NCI-H524 (cell line): ENCODE results near the gene FCHSD1.

Experiments used
- DNase-seq, 2 experiments: peaks; one replicate each; lab custom pipeline; 2025; lab: John Stamatoyannopoulos, UW

Gene FCHSD1

DNA sequence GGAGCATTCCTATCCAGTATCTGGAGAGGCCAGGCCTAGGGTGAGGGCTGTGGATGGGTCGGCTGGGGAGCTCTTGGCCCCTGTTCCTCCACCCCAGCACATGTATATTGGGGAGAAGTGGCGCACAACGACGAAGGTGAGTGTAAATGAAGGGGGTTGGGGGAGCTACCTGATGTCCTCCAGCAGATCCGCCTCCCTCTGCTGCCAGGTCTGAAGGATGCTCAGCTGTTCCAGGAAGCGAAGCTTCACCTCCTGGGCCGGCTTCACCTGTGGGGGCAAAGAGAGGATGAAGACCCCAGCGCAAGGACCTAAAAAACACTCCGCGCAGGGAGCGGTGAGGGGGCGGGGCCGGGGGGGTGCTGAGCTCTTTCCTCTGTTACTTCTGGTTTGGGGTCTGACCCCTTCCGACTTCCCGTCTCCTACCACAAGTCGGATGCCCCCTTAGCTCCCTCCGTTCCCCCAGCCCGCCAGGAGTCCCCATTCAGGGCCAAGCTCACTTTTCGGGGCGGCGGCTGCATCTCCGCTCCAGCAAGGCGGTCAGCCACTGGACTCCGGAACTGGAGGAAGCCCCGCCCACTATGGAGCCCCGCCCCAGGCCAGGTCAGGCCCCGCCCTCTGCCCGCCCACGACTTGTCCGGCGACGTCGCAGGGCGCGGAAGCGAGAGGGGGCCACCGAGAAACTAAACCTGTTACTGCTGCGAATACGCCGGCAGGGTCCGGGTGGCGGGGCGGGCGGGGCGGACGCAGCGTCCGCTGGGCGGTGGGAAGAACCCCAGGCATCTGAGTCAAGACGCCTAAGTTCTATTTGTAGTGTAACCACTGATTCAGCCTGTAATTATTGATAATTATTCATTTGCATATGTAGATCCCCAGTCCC is at the start of gene FCHSD1:
FCHSD1 (minus strand) TSS at position 568 of the 877 bp plus-strand sequence; CDS start at position 518, 50 bp downstream.
- peak; percentile 19 to 38 for DNase-seq

DNA sequence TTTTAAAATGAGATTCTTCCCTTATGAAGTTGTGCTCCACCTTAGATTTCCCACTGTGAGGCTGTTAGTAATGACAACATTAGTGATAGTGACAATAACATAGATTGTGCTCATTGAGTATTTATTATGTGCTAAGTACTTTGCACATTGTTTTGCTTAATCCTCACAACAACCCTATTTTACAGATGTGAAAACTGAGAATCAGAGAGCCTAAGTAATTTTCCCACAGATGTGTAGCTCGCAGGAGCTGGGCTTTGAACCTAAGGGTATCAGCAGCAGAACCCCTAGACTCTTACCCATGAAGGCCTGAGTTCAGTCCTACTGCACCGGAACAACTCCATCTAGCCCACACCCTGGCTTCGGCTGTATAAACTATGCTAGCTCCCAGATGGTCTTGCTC is 46.4 kb upstream of the FCHSD1 start:
- DNase-seq: no peak

DNA sequence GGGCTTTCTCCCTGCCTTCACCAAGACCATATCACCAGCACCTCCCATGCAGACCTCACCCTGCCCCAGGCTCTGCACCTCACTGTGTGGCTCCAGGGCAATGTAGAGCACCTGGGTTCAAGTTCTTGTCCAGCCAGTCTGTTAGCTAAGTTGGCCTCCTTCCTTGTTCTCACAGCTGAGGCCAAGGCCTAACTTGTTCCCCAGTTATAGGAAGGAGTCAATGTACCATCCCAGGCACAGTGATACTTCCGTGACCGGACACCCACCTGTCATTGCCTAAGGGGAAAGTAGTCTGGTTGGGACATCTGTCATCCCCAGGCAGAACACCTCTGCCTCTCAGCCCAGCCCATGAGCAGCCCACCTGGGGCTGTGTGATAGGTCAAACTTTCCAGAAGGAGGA is 45.2 kb upstream of the FCHSD1 start:
- no peak for DNase-seq

DNA sequence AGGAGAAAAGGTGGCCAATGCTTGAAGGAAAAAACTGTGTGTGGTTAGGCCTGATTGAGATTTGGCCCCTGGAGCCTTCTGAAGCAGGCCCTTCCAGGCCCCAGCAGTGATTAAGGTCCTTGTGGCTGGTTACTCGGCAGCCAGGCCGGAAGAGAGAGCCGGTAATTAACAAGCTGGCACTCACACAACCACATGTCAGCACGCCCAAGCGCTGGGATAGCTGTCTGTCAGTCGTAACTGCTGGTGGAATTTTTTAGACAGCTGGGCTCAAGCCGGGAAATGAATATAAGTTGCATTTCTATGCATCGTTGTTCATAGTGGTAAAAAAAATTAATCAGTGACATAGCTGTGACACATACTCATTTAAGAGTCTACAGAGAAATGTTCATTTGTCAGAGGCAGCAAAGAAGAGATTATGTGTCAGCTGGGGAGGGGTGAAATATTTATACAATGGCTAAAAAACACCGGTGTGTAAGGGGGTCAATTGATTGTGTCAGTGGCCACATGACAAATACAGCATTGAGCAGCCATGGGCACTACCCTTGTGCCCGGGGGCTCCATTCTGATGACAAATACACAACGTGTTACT is 44.5 kb upstream of the FCHSD1 start:
- peak; percentile 61 to 80 for DNase-seq

DNA sequence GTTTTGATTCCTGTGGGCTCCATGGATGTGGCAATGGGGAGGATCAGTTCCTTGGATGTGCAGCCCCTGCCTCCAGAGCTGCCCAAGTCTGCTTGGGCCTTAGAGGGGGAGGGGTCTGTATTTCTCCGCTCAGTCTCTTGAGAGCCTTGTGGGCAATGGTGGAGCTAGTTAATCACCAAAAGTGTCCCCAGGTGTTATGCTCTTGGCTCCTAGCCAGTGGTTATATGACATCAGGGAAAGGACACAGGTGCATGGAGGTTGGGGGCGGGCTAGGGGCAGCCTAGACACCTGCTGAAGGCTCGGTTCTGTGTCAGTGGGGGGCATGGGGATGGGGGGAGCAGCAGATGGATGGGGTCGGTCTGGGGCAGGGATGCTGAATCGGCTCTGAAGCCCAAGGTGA is 43.3 kb upstream of the FCHSD1 start:
- peak in 1 of 2 experiments; percentile 9 for DNase-seq

DNA sequence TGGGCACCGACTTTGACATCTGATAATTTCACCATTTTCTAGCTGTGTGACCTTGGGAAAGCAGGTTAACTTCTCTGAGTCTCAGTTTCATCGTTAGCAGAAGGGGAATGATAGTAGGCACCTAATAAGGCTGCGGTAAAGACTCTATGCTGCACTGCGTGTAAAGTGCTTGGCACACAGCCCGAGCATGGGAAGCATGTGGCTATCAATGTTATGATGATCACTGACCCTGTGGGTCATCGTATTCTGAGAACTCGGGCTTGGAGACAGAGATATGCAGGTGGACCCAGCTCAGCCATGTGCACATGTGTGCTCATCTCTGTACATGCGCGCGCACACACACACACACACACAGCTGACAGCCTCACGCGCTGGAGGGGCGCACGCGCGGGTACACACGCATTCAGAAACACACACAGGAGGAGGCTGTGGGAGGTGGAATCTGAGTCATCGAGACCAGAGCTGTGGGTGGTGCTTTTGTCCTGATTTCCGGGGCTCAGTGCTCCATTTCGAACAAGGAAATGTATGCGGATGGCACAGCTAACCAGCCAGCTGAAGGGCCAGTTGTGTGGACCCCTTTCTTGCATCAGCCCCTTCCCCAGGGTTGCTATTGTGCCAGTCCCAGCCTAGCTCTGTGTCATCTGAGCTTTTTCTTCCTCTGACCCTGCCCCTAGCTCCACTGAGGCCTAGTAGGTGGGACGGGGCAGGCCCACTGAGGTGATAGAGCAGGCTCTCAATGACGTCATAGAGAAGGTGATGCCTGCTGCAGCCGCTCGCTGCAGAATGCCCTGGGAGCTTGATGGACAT is 41.9 kb upstream of the FCHSD1 start:
- DNase-seq: no peak

DNA sequence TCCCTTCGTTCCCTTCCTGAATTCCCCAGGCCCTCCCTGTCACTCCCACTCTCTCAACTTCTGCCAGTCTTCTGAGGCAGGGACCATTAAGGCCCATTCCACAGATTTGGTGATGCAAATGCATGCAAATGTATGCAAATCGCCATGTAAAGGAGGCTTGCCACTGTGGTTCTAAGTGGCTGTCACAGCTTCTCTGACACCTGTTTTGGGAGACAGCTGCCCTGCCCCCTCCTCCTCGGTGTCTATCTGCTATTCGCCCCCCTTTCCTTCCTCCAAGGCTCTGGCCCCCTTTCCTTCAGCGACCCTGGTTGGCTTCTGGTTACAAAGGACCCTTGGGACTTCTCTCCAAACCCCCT is 41.3 kb upstream of the FCHSD1 start:
- DNase-seq: no peak

DNA sequence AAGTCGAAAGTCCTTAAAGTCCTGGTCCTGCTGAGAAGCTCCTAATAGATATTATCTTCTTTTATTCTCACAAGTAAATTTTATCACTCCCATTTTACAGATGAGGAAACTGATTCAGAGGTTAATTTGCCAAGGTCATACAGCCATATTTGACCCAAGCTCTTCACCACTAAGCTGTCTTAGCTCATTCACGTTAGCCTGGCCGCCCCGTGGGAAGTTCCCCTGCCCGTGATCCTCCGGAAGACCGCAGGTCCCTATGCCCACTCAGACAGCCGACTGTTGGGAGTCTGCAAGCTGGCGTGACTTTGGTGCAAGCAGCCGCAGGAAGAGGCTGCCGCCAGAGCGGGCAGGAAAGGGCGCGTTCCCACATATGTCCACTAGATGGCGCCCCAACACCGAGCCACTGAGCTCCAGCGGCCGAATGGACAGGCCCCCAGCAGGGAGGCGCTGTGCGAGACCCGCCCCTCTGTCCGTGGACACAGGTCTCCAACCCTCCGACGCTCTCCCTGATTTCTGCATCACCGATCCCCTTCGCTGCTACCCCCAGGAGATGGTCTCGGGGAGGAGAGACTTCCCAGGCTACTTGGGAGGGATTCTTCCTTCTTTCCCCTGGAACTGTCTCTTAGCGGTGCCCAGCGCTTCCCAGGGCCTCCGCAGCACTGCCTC is 40.8 kb upstream of the FCHSD1 start:
- peak; percentile 43 to 74 for DNase-seq

DNA sequence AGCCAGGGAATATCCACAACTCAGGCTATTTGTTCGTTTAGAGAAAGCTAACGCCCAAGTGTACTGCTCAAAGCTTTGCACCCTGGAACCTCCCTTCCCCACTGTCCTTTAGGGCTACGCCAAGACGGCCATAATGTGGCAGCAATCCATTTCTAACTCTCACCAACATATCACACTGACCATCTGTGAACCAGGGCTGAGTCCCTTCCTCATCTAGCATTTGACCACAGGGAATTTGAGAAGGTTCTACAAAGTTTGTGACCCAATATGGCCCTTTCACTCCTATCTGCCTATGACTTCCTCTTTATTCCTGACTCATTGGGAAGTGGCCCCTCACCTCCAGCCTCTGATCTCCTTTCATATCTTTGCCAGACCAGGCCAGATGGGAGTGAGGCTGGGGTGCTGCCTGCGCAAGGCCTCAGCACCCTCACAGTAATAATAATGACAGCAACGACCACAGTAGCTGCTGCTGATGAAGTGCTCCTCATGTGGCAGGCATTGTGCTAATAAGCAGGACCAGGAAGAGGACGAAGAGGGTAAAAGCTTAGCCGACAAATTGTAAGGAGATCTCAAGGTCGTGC is 40.2 kb upstream of the FCHSD1 start:
- DNase-seq: no peak

DNA sequence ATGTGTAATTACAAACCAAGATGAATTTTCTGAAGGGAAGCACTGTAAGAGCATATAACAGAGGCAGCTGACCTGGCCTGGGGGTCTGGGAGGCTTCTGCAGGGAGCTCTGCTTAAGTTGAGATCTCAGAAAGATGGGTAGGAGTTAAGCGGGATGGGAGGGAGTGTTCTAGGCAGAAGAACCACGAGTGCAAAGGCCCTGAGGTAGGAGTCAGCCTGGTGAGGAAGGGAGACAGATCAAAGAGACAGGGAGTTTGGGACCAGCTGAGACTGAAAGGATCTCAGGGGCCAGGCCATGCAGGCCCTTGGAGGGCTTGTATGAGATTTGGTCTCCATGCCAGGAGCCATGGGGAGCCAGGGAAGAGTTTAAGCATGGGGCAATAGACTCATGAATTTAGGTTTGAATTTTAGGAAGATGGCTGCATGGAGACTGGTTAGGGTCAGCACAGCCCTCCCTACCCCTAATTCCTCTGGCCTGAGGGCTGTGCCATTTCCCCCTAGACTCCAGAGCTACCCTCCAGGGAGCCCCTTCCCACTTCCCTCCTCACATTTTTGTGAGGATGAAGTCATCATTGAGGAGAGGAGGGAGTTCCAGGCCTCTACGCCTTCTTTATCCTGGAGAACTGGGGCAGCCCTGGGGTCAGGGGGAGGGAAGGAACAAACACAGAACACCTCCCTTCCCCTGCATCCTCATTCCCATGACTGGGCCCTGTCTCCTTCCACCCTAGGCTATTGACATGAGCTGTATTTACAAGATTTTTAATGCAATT is 35.6 kb upstream of the FCHSD1 start:
- no peak for DNase-seq

DNA sequence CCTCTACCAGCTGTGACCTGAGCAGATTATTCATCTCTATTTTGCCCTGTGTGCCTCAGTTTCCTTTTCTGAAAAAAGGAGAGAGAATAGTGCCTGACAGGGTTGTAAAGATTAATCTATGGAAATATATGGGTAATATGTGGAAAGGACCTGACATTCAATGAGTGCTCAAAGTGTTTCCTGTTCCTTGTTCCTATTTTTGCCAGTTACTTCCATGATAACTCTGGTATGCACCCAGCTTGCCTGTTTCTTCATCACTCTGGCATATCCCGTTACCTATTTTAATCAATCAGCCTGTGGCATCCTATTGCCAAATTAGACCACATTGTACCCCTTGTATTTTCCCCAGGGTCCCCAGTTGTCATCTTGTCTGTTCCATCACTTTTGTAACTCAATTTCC is 34.4 kb upstream of the FCHSD1 start:
- no peak for DNase-seq

DNA sequence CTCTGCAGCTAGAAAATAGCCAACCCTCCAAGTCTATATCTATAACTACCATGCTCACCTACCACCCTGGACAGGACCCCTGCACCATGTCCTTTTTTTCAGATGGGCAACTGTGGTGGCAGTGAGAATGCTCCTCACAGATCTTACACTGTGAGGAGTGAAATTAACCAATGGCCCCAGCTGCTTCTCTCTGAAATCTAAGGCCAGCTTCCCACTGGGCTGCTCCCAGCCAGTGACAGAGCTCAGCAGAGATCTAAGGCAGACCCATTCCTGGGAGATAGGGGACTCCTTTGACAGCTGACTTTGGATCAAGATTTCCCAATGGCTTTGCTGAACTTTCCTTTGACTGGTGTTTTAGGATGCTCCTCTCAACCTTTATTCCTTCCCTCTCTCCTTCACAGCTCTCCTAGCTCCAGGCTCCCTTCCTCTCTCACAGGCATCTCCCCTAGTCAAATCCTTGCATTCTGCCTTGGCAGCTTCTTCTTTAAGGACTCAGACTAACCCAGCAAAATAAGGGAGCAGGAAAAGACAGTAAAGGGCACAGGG is 32.5 kb upstream of the FCHSD1 start:
- DNase-seq: no peak

DNA sequence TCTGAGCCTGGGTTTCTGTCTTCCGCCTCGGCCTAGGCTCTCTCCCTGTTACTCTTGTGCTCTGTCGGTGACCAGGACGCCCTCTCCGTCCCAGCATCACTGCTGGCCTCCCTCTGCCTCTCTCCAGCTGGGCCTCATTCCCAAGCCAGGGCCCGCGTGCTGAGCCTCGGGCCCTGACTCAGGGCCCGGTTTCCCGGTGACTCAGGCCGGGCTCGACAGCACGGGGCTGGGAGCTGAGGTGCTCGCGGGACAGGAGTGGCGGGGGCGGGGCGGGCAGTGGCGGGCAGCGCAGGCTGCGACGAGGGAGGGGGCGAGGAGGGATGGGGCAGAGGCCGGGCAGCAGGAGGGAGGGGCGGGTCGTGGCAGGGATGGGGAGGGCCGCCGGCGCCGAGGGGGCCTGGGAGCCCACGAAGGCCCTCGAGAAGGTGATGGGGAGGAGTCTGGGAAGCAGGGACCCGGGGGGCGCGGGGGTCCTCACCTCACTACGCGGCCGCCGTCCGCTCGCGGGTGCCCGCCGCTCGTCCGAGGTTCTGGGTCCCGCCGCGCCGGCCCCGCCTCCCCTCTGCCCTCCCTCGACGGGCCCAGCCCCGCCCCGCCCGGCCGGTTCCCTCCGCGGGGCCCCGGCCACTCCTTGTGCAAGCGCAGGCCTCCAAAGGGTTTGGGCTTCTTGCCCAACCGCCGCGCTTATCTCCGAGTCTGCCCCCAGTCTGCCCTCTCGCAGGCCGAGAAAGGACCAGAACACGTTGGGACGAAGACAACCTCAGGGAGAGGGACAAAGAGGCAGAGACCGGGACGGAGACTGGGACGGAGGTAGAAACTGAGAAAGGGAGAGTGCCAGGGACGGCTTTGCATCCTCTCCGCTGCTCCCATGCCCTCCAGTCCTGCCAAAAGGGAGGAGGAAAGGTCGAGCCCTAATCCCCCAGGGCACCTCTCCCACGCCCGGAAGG is 30.8 kb upstream of the FCHSD1 start, which contains the start of gene ARAP3:
ARAP3 (minus strand) TSS at position 536 of the 947 bp plus-strand sequence. CDS start 1,744 bp downstream, outside the sequence.
- peak in 1 of 2 experiments; percentile 15 for DNase-seq

DNA sequence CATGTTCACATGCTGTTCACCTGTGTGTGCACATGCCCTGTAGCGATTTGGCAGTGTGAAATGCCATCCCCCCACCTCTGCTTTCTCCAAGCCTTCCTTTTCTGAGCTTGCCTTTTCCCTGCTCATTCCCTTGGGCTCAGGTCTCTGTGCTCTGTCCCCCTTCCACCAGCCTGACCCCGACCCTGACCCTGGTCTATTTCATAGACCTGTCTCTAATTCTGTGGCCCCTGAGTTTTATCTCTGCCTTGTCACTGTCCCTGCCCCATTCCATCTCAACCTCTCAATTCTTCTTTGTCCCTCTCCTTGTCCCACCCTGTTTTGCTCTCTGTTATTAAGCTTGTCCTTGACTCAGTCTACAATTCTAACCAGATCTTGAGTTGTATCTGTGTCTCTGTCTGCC is 30.1 kb upstream of the FCHSD1 start:
- no peak for DNase-seq

DNA sequence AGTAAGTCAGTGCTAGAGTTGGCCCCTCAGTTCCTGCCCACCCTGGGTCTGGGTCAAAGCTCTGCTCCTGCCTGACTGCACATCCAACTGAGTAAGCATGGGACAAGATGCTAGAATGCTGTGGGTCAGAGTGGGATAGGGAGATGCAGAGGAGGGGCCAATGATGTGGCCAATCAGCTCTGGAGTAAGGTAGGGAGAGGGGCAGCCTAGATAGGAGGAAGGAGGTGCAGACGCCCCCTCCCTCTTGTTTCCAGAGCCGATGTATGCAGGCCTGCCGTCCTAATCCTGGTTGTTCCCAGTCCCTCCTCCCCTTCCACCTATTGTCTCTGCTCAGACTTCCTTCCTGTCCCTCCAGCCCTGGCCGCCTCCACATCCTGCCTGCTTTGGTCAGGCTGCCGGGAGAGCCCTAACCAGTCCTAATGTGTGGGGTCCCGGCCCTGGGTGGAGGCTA is 29.6 kb upstream of the FCHSD1 start:
- no peak for DNase-seq

DNA sequence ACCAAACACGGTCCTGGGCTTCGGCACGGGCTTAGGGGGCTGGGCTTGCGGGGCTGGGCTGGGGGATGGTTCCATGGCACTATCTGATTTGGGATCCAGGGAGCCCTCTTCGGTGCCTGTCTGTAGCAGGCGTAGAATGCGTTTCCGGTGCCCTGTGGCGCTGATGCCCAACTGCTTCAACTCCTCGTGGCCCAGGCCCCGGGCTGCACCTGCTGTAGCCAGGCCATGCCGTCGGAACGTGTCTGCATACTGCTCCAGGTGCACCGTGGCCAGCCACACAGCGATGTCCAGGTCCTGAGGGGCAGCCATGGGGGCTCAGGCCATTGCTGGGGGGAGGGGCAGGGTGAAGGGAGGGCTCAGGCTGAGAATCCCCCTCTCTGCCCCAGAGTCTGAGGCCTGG is 29.0 kb upstream of the FCHSD1 start:
- DNase-seq: no peak

DNA sequence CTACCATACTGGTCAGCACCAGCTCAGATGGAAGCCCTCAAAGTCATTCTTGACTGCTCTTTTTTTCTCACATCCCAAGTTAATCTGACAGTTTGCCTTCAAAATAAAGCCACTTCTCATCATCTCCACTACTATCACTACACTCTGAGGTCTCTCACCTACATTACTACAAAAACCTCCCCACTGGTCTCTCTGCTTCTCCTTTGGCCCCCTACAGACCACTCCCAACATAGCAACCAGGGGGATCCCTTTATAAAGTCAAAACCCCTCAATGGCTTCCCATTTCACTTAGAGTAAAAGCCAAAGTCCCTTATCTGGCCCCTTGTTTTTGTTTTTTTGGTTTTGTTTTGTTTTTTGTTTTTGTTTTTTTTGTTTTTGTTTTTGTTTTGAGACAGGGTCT is 26.2 kb upstream of the FCHSD1 start:
- DNase-seq: peak in 1 of 2 experiments; percentile 9

DNA sequence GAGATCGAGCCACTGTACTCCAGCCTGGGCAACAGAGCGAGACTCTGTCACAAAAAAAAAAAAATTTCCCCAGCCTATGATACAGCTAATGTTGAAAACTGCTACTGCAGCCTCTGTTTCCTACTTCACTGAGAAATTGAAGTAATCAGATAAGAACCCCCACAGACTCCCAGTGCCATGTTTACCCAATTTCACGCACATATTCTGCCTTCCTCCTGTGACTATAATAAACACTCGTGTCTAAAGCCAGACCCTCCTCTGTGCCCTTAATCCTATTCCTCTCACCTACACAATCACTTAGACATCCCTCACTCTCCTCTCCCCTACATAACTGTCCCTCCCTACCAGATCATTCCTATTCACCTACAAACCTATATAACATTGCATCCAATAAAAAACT is 24.5 kb upstream of the FCHSD1 start:
- DNase-seq: no peak

DNA sequence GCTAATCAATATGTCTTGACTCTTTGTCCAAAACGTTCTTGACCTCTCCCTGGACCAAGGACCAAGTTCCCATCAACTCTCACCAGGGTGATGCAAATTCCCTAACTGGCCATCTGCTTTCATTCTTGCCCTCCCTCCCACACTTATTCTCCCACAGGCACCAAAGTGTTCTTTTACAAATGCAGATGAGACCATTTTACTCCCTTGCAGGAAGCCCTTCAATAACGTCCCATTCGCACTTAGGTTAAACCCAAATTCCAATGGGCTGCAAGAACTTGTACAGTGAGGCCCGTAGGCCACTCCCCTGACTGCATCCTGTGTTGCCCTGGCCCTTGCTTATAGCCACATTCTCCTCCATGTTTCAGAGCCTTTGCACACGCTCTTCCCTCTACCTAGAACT is 23.5 kb upstream of the FCHSD1 start:
- no peak for DNase-seq
